ENCODE results near the gene AMH. TPM values are rescaled to one million over a fixed set of nuclear protein-coding genes. Genes with fewer than 3 reads are reported as not detected.

AMH gene
- total and polyA plus RNA-seq, 2 experiments from 2014 or later, result 1.9 to 6.8 TPM

GRCh38 chr19:2229103-2230032, 19.8 kb upstream of the AMH start:
- Histone ChIP-seq H3K4me1 (ENCODE audit: insufficient read depth) (no peaks in the 10 kb centered on the region), H3K4me2 (no peak overlapping the region), H3K9me2 (ENCODE audit: insufficient read depth) (no peaks in the 10 kb centered on the region), H3K36me3 (ENCODE audit: insufficient read depth) (no peaks in the 10 kb centered on the region), H3K27me3 (ENCODE audit: insufficient read depth) (no peaks in the 10 kb centered on the region), H3K4me3 (no peak overlapping the region), H3K27ac (ENCODE audit: low read depth) (no peak overlapping the region), H4K20me1 (replicated peaks; ENCODE audit: insufficient read depth) (peaks cover 3% of the 10 kb centered on the region), H2AFZ (no peak overlapping the region), H3K79me2 (replicated peaks; ENCODE audit: insufficient read depth) (peaks cover 6% of the 10 kb centered on the region), H3F3A (replicated peaks; ENCODE audit: low read depth) (0 out of 2 replicates have a peak, but pooled peaks cover 10% of the 10 kb centered on the region)
- TF ChIP-seq POLR2AphosphoS5 (IDR thresholded peaks at IDR 0.05; ENCODE audit: low read depth) (no peak), NANOG (IDR thresholded peaks at IDR 0.05; ENCODE audit: borderline replicate concordance) (no peak), ZNF462 (CRISPR knock-in tag; IDR thresholded peaks at IDR 0.05) (no peak), CTCF (conservative IDR thresholded peaks at IDR 0.05; ENCODE audit: low read depth in 2 of 2) (no peak), EZH2 (IDR thresholded peaks at IDR 0.05; ENCODE audit: low read depth, unreplicated experiment) (no peak), REST (IDR thresholded peaks at IDR 0.05; ENCODE audit: unreplicated experiment) (no peak), CREB1 (CRISPR knock-in tag; IDR thresholded peaks at IDR 0.05; ENCODE audit: low read depth) (no peak), JUNB (IDR thresholded peaks at IDR 0.05; ENCODE audit: unreplicated experiment) (no peak), EZH2phosphoT487 (IDR thresholded peaks at IDR 0.05; ENCODE audit: unreplicated experiment) (no peak)
- peaks cover 36% of the 10 kb centered on the region for H3K36me3 Mint-ChIP-seq (ENCODE audit: low read depth)
- no peak overlapping the region for H3K4me3 Mint-ChIP-seq
- H3K4me1 Mint-ChIP-seq, result peaks cover 3% of the 10 kb centered on the region; the same call in 2 of the 3 replicates
- H3K27ac Mint-ChIP-seq, result no peak overlapping the region
- DNase-seq (ENCODE audit: low spot score), result no peak
- H3K27me3 Mint-ChIP-seq (ENCODE audit: insufficient read depth, low read depth, poor library complexity), result peaks cover 11% of the 10 kb centered on the region
- ATAC-seq, result no peak
- no peaks in the 10 kb centered on the region for H3K9me3 Mint-ChIP-seq

Measured in GM23338 (cell line).